Right lobe of liver (tissue), 4 donors: ENCODE results near the gene HIC1.

ENCODE experiments used
- POLR2A ChIP-seq: fragments of 450-650 bp; IDR thresholded peaks from one replicate; pipeline ENCODE4 v1.6.1; 2017; ENCODE audit warnings: antibody characterized with exemption, mild to moderate bottlenecking
- TF ChIP-seq, protein P1 (sequence below), 4 donors: fragments of 200-600 bp in 3 of 4; fragments of 450-650 bp in 1 of 4; IDR thresholded peaks; one replicate each; pipeline versions ENCODE4 v1.5.1 to v1.8.0; 2016 to 2022; ENCODE audit warnings: antibody characterized with exemption in 4 of 4, mild to moderate bottlenecking in 2 of 4
- donor health status: DM: no; HTN: no; CAD: no.
- donor health status: DM: no; HTN: no; CAD: no.
- donor health status: DM: no; HTN: yes; CAD: no.

DNA sequence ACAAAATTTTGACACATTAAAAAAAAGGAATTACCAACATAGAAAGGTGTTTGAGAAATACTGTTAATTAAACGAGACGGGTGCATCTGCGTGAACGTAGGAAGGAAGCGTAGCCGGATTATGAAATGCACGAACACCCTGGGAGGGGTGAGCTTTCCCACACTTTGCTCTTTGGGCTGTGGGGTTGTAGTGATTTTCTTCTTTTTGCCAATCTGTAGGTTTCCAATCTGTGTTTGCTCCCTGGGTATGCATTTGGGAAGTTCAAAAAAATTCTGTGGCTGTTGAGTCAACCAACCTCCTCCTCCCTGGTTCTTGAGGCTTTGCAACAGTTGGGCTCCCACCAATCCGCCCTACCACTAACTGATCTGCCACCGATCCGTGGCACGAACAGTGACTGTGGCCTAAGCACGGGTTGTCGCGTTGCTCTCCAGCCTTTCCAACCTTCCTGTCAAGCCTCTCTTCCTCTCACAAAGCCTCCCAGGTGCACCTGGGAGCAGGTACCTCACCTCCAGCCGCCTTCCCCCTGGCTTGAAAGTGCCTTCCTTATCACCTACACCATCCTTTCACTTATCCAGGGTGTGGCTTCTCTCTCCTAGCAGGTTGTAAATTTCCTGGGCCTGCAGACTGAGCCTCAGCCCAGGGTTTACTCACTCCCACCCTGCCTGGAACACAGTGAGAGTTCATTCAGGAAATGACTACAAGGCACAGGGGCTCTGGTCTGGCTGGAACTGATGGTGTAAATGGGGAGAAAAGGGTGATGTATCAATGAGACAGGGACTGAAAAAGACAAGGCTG is 46.4 kb upstream of the HIC1 start:
- TF ChIP-seq, protein P1, sequence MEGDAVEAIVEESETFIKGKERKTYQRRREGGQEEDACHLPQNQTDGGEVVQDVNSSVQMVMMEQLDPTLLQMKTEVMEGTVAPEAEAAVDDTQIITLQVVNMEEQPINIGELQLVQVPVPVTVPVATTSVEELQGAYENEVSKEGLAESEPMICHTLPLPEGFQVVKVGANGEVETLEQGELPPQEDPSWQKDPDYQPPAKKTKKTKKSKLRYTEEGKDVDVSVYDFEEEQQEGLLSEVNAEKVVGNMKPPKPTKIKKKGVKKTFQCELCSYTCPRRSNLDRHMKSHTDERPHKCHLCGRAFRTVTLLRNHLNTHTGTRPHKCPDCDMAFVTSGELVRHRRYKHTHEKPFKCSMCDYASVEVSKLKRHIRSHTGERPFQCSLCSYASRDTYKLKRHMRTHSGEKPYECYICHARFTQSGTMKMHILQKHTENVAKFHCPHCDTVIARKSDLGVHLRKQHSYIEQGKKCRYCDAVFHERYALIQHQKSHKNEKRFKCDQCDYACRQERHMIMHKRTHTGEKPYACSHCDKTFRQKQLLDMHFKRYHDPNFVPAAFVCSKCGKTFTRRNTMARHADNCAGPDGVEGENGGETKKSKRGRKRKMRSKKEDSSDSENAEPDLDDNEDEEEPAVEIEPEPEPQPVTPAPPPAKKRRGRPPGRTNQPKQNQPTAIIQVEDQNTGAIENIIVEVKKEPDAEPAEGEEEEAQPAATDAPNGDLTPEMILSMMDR (IDR thresholded peaks at IDR 0.05): no peak
- no peak for TF ChIP-seq POLR2A
